DMS 273 treated with DMSO at 0.1 percent for 48 hours (cell line): Measurements from ENCODE around the gene CERS3.

Source experiments
- DNase-seq: peaks from one replicate; lab custom pipeline; 2025; lab: John Stamatoyannopoulos, UW

CERS3 gene

GRCh38 chr15:100383302-100384107 lies 145.2 kb downstream of the CERS3 start:
- peak; percentile 1 for DNase-seq

- no peak for DNase-seq
Measured at GRCh38 chr15:100373942-100374341, 154.8 kb downstream of the CERS3 start.

- no peak for DNase-seq
Measured at GRCh38 chr15:100373120-100373896, 155.4 kb downstream of the CERS3 start.

- no peak for DNase-seq
Measured at GRCh38 chr15:100372739-100373119, 156.0 kb downstream of the CERS3 start.

- no peak for DNase-seq
Measured at GRCh38 chr15:100355342-100355741, 173.4 kb downstream of the CERS3 start.

GRCh38 chr15:100353449-100353848 lies 175.3 kb downstream of the CERS3 start:
- no peak for DNase-seq

- no peak for DNase-seq
Measured at GRCh38 chr15:100350434-100351226, 178.1 kb downstream of the CERS3 start.
